22Rv1 (cell line): ENCODE results near the gene VEGFA.

Experiments
- CTCF ChIP-seq: fragments of 450-650 bp; IDR thresholded peaks from 2 replicates; pipeline ENCODE4 v1.5.1; 2017; ENCODE audit warnings: mild to moderate bottlenecking
- ZFX ChIP-seq: fragments of 450-650 bp; IDR thresholded peaks from 2 replicates; pipeline ENCODE4 v1.6.1; 2017; ENCODE audit warnings: antibody characterized with exemption, borderline replicate concordance

DNA sequence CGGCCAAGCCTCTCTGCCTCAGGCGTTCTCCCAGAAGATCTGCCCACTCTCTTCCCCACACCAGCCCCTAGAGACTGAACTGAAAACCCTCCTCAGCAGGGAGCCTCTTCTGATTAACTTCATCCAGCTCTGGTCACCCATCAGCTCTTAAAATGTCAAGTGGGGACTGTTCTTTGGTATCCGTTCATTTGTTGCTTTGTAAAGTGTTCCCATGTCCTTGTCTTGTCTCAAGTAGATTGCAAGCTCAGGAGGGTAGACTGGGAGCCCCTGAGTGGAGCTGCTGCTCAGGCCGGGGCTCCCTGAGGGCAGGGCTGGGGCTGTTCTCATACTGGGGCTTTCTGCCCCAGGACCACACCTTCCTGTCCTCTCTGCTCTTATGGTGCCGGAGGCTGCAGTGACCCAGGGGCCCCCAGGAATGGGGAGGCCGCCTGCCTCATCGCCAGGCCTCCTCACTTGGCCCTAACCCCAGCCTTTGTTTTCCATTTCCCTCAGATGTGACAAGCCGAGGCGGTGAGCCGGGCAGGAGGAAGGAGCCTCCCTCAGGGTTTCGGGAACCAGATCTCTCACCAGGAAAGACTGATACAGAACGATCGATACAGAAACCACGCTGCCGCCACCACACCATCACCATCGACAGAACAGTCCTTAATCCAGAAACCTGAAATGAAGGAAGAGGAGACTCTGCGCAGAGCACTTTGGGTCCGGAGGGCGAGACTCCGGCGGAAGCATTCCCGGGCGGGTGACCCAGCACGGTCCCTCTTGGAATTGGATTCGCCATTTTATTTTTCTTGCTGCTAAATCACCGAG is 14.2 kb downstream of the VEGFA start:
- TF ChIP-seq CTCF (no peak), ZFX (no peak)
